CD4-positive, CD25-positive, alpha-beta regulatory T cell (primary cell): Measurements from ENCODE around the gene BCAN. TPM values are rescaled to one million over a fixed set of nuclear protein-coding genes. Genes with fewer than 3 reads are reported as not detected.

Source experiments
- ATAC-seq, 2 donors: fragments of 150-1000 bp; cut with Tn5 transposase; one replicate each; pipeline ENCODE4 v1.10.0; 2021; ENCODE audit warnings: low read depth in 2 of 2, moderate number of reproducible peaks in 2 of 2, moderate library complexity in 1 of 2
- DNase-seq, 3 donors: peaks; one replicate each; pipeline versions ENCODE4 v3.0.0 to v3.0.0-alpha.2; 2012 to 2022; ENCODE audit warnings: mixed read lengths in 1 of 3
- H3K27ac ChIP-seq: one replicate; pipeline ENCODE4 v1.7.0; 2013; ENCODE audit warnings: mild to moderate bottlenecking, low read length; ENCODE audit not compliant: insufficient read depth, poor library complexity, severe bottlenecking
- H3K27me3 ChIP-seq: one replicate; pipeline ENCODE4 v1.7.0; 2013; ENCODE audit warnings: low read length; ENCODE audit not compliant: control insufficient read depth, insufficient read depth
- H3K36me3 ChIP-seq: one replicate; pipeline ENCODE4 v1.7.0; 2013; ENCODE audit warnings: mild to moderate bottlenecking, low read length, moderate library complexity; ENCODE audit not compliant: control insufficient read depth, insufficient read depth
- H3K4me1 ChIP-seq: 2 replicates; pipeline ENCODE4 v1.7.0; 2013; ENCODE audit warnings: mild to moderate bottlenecking, low read length; ENCODE audit not compliant: insufficient read depth, control insufficient read depth, poor library complexity, severe bottlenecking
- H3K4me3 ChIP-seq: one replicate; pipeline ENCODE4 v1.7.0; 2013; ENCODE audit warnings: low read depth, mild to moderate bottlenecking, low read length, moderate library complexity
- H3K9me3 ChIP-seq, 2 experiments: 1 replicate in 1 of 2; 2 replicates in 1 of 2; pipeline ENCODE4 v1.7.0; 2013; ENCODE audit warnings: low read length in 2 of 2, mild to moderate bottlenecking in 1 of 2, moderate library complexity in 1 of 2; ENCODE audit not compliant: control insufficient read depth in 2 of 2
- H3K27ac Mint-ChIP-seq, 3 donors: one replicate each; pipeline ENCODE4 v1.8.0; 2020 to 2022; ENCODE audit warnings: mild to moderate bottlenecking in 3 of 3, mixed read lengths in 3 of 3, moderate library complexity in 2 of 3
- H3K27me3 Mint-ChIP-seq: one replicate; pipeline ENCODE4 v1.8.0; 2022; ENCODE audit warnings: mild to moderate bottlenecking, mixed read lengths
- H3K36me3 Mint-ChIP-seq: one replicate; pipeline ENCODE4 v1.8.0; 2020; ENCODE audit warnings: mixed read lengths
- H3K4me1 Mint-ChIP-seq, 4 donors: one replicate each; pipeline ENCODE4 v1.8.0; 2020 to 2022; ENCODE audit warnings: mixed read lengths in 4 of 4, mild to moderate bottlenecking in 1 of 4
- H3K4me3 Mint-ChIP-seq, 4 donors: one replicate each; pipeline ENCODE4 v1.8.0; 2020 to 2022; ENCODE audit warnings: mild to moderate bottlenecking in 4 of 4, mixed read lengths in 4 of 4, moderate library complexity in 3 of 4
- H3K9me3 Mint-ChIP-seq, 7 donors: one replicate each; pipeline ENCODE4 v1.8.0; 2020 to 2022; ENCODE audit warnings: mixed read lengths in 7 of 7, mild to moderate bottlenecking in 3 of 7, moderate library complexity in 2 of 7
- polyA plus RNA-seq, 4 donors: library from polyadenylated mRNA; unstranded; fragments of 300-500 nt; fragmentation: Illumina TruSeq; gene quantifications; one replicate each; pipeline ENCODE4 v1.2.3, GENCODE V29; 2021
- total RNA-seq: library from RNA; stranded (reverse); gene quantifications from one replicate; pipeline ENCODE4 v1.2.3, GENCODE V29; 2022

BCAN gene, protein sequence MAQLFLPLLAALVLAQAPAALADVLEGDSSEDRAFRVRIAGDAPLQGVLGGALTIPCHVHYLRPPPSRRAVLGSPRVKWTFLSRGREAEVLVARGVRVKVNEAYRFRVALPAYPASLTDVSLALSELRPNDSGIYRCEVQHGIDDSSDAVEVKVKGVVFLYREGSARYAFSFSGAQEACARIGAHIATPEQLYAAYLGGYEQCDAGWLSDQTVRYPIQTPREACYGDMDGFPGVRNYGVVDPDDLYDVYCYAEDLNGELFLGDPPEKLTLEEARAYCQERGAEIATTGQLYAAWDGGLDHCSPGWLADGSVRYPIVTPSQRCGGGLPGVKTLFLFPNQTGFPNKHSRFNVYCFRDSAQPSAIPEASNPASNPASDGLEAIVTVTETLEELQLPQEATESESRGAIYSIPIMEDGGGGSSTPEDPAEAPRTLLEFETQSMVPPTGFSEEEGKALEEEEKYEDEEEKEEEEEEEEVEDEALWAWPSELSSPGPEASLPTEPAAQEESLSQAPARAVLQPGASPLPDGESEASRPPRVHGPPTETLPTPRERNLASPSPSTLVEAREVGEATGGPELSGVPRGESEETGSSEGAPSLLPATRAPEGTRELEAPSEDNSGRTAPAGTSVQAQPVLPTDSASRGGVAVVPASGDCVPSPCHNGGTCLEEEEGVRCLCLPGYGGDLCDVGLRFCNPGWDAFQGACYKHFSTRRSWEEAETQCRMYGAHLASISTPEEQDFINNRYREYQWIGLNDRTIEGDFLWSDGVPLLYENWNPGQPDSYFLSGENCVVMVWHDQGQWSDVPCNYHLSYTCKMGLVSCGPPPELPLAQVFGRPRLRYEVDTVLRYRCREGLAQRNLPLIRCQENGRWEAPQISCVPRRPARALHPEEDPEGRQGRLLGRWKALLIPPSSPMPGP
- total RNA-seq (not detected), polyA plus RNA-seq (not detected)

GRCh38 chr1:156641761-156642264 lies at the start of gene BCAN:
Gene BCAN (plus strand): TSS chr1:156642117. CDS start chr1:156646055, 3,938 bp downstream.
- ATAC-seq (peak; percentile 21 to 27), DNase-seq (no peak)
- H3K9me3 Mint-ChIP-seq = peaks cover 0 to 1% (median 0%) of the 10 kb centered on the region in 7 donors
- H3K27me3 Mint-ChIP-seq = peaks cover 81% of the 10 kb centered on the region
- peak within 1 kb of the TSS in 3 of 4 donors; percentile 50 to 79 (median 77) for H3K4me3 Mint-ChIP-seq
- Histone ChIP-seq H3K36me3 (no peaks in the 10 kb centered on the region), H3K9me3 (no peaks in the 10 kb centered on the region), H3K27me3 (peaks cover 47% of the 10 kb centered on the region), H3K4me3 (peak within 1 kb of the TSS; percentile 26), H3K27ac (no peak within 1 kb of the TSS), H3K4me1 (peaks cover 21% of the 10 kb centered on the region)
- no peak within 1 kb of the TSS for H3K27ac Mint-ChIP-seq
- peaks cover 4% of the 10 kb centered on the region for H3K36me3 Mint-ChIP-seq
- peaks cover 0 to 30% (median 16%) of the 10 kb centered on the region in 4 donors for H3K4me1 Mint-ChIP-seq

DNA sequence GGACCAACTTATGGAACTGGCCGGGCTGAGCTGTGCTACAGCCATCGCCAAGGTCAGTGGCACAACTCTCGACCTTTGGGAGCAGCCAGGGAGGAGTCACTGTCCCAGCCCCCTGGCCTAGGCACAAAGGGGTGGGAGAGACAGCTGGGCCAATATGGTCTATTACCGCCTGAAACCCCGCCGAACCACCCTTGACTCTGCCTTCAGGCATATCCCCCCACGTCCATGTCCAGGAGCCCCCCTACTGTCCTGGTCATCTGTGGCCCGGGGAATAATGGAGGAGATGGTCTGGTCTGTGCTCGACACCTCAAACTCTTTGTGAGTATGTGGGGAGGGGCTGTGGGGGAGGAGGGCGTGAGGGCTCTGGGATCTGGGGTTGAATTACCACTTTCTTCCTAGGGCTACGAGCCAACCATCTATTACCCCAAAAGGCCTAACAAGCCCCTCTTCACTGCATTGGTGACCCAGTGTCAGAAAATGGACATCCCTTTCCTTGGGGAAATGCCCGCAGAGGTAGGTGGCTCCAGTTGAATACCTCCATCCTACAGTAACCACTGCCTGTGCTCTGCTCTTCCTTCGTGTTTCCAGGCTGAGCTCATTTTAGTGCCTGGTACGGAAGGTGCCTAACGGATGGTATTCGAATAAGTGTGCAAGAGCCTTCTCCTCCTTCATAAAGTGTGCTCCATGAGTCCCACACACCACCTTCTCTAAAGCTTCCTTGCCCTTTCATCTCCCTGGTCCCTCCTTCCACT lies 49.6 kb upstream of the BCAN start:
- ATAC-seq (no peak), DNase-seq (no peak)
- H3K27ac Mint-ChIP-seq = peak overlapping the region; percentile 33 to 96 (median 86)

DNA sequence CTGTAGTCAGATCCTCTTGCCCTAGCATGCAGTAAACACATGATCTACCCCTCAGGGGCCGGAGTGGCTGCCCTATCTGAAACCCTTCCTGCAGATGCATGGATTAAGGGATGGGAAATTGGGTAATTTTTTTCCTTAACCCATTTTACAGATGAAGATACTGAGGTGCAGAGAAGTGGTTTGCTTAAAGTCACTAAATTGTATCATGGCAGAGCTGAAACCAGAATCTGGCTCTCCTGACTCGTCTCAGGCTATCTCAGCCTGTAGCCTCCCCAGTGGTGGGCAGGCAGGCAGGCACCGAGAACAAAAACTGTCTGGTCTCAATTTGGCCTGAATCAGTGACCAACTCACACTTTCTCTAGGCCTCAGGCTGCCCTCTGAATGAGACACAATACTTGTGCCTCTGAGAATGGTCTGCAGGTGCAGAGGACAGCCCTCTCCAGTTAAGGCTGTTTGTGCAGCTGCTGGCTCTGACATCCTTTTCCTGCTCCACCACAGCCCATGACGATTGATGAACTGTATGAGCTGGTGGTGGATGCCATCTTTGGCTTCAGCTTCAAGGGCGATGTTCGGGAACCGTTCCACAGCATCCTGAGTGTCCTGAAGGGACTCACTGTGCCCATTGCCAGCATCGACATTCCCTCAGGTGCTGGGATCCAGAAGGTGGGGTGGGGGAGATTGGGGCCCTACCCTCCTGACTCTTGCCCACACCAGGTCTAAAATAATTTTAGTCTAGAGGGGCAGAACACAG lies 48.8 kb upstream of the BCAN start:
- DNase-seq = peak in 1 of 3 donors; percentile 27
- peaks cover 22% of the 10 kb centered on the region for H3K36me3 Mint-ChIP-seq
- peaks cover 0 to 30% (median 18%) of the 10 kb centered on the region in 4 donors for H3K4me1 Mint-ChIP-seq
- Histone ChIP-seq H3K9me3 (no peaks in the 10 kb centered on the region), H3K4me3 (no peak overlapping the region), H3K36me3 (peaks cover 43% of the 10 kb centered on the region), H3K4me1 (peaks cover 16% of the 10 kb centered on the region), H3K27ac (peak overlapping the region; percentile 74), H3K27me3 (no peaks in the 10 kb centered on the region)
- H3K27me3 Mint-ChIP-seq = no peaks in the 10 kb centered on the region
- peak overlapping the region; percentile 48 to 96 (median 86) for H3K27ac Mint-ChIP-seq
- H3K9me3 Mint-ChIP-seq = no peaks in the 10 kb centered on the region
- H3K4me3 Mint-ChIP-seq = peak overlapping the region; percentile 78 to 94 (median 86)
- no peak for ATAC-seq

More for the DNA sequence above, 49.6 kb upstream of the BCAN start:
- H3K27me3 ChIP-seq = no peaks in the 10 kb centered on the region
- H3K27ac ChIP-seq = peak overlapping the region; percentile 74
- H3K36me3 Mint-ChIP-seq = peaks cover 19% of the 10 kb centered on the region
- H3K4me3 Mint-ChIP-seq = peak overlapping the region; percentile 78 to 94 (median 86)
- peaks cover 35% of the 10 kb centered on the region for H3K36me3 ChIP-seq
- H3K9me3 Mint-ChIP-seq = no peaks in the 10 kb centered on the region
- H3K27me3 Mint-ChIP-seq = no peaks in the 10 kb centered on the region
- H3K4me1 ChIP-seq = peaks cover 16% of the 10 kb centered on the region
- H3K4me3 ChIP-seq = peak overlapping the region; percentile 37
- peaks cover 0 to 30% (median 17%) of the 10 kb centered on the region in 4 donors for H3K4me1 Mint-ChIP-seq
- H3K9me3 ChIP-seq = no peaks in the 10 kb centered on the region

DNA sequence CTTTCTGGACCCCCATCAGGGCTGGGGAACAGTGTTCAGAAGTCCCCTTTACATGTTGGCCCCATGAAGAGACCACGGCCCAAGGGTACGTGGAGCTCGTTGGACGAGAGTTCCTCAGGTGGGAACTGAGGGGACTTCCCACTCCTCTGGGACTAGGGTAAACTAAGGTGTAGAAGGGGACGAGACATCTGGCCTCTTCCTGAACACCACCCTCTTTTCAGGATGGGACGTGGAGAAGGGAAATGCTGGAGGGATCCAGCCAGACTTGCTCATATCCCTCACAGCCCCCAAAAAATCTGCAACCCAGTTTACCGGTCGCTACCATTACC lies 48.3 kb upstream of the BCAN start:
- H3K36me3 ChIP-seq = peaks cover 48% of the 10 kb centered on the region

DNA sequence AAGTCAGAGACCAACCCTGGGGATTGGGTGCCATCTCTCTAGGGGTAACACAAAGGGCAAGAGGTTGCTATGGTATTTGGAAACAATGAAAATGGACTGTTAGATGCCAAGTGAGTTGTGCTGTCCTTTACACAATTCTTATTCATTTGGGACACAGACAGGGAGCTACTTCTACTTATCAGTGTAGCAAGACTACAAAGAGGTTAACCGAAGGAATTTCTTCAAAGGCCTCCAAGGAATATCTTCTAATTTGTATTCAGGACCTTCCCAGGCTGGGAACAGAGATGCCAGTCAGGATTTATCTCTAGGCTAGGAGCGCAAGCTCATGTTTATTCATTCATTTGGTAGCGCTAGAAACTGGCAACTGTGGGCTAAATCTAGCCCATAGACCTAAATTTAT lies 47.7 kb upstream of the BCAN start:
- Histone ChIP-seq H3K36me3 (peaks cover 51% of the 10 kb centered on the region), H3K4me1 (peaks cover 16% of the 10 kb centered on the region), H3K9me3 (no peaks in the 10 kb centered on the region), H3K4me3 (no peak overlapping the region), H3K27me3 (no peaks in the 10 kb centered on the region), H3K27ac (no peak overlapping the region)
- no peak for ATAC-seq
- no peak for DNase-seq
- peak overlapping the region in 2 of 3 donors; percentile 32 to 65 for H3K27ac Mint-ChIP-seq
- H3K4me1 Mint-ChIP-seq = peaks cover 0 to 34% (median 19%) of the 10 kb centered on the region in 4 donors
- H3K9me3 Mint-ChIP-seq = no peaks in the 10 kb centered on the region
- H3K36me3 Mint-ChIP-seq = peaks cover 25% of the 10 kb centered on the region
- no peaks in the 10 kb centered on the region for H3K27me3 Mint-ChIP-seq
- H3K4me3 Mint-ChIP-seq = peak overlapping the region in 2 of 4 donors; percentile 55 to 78

More for the DNA sequence above, 48.3 kb upstream of the BCAN start:
- Histone ChIP-seq H3K4me3 (no peak overlapping the region), H3K4me1 (peaks cover 16% of the 10 kb centered on the region), H3K27me3 (no peaks in the 10 kb centered on the region), H3K27ac (no peak overlapping the region), H3K9me3 (no peaks in the 10 kb centered on the region)
- Mint-ChIP-seq H3K36me3 (peaks cover 25% of the 10 kb centered on the region), H3K9me3 (no peaks in the 10 kb centered on the region), H3K27me3 (no peaks in the 10 kb centered on the region), H3K4me1 (peaks cover 0 to 34% (median 19%) of the 10 kb centered on the region in 4 donors), H3K27ac (peak overlapping the region in 1 of 3 donors; percentile 65), H3K4me3 (peak overlapping the region in 1 of 4 donors; percentile 78)
- DNase-seq = no peak
- no peak for ATAC-seq

DNA sequence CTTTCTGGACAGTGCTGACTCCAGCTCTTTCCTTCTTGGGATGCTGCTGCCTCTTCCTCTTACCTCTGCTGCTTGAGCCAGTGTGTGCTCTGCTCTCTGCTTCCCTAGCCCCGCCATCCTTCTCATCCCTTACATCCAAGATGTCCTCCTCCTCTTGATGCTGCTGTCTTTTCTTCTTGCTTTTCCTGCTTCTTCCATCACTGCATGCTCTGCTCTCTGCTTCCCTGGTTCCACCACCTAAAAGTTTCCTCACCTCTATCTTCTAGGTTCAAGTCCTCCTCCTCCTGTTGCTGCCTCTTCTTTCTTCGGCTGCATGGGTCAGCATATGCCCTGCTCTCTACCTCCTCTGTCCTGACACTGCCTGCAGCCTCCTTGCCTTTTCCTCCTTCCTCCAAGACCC lies 46.9 kb upstream of the BCAN start:
- DNase-seq = no peak
- Histone ChIP-seq H3K4me3 (no peak overlapping the region), H3K36me3 (peaks cover 51% of the 10 kb centered on the region), H3K9me3 (no peaks in the 10 kb centered on the region), H3K4me1 (peaks cover 16% of the 10 kb centered on the region), H3K27ac (no peak overlapping the region), H3K27me3 (no peaks in the 10 kb centered on the region)
- Mint-ChIP-seq H3K27ac (peak overlapping the region in 2 of 3 donors; percentile 9 to 61), H3K27me3 (no peaks in the 10 kb centered on the region), H3K36me3 (peaks cover 25% of the 10 kb centered on the region), H3K4me1 (peaks cover 0 to 41% (median 24%) of the 10 kb centered on the region in 4 donors), H3K9me3 (no peaks in the 10 kb centered on the region), H3K4me3 (peak overlapping the region in 2 of 4 donors; percentile 78 to 82)
- ATAC-seq = no peak
